NCI-H748 (cell line): ENCODE measurements around the gene OCA2.
"Not testable (repeated sequence)": the region's sequence is repeated elsewhere in the genome, so short reads cannot be mapped to it uniquely, and the experiment has no call there.

ENCODE experiments used
- DNase-seq: peaks from one replicate; lab custom pipeline; 2025; ENCODE audit not compliant: unreplicated experiment; lab: John Stamatoyannopoulos, UW

OCA2 gene

DNA sequence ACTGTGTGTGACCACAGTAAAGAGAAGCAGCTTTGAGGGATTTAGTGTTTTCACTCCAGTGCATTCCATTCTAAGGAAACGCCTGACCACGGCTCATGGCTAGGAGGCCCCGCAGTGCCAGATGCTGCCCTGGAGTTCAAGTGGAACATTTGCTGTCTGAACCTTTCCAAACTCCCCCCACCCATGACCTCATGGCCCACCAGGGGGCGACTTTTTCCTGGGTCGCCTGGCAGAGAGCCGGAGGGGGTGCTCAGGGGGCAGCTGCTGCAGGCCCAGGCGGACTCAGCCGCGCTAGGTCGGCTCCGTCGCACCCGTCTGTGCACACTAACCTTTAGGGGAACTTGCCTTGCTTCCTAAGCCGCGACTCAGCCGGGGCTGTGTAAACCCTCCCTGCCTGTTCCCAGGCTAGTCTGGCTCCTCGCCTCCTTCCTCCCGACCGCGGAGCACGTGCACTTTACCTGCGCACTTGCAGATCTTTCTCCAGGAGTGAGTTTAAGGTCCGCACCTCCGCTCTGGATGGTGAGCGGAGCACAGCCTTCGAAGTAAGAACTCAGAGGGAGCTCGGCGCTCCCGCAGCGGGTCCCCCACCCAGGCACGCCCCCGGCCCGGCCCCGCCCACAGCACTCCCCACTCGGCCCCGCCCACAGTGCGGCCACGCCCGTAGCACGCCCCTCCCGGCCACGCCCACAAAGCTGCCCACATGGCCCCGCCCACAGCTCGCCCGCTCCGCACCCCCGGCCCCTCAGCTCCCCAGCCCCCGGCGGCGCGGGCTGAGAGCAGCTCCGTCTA, at the start of gene OCA2:
OCA2 (minus strand) TSS at position 550 of the 789 bp plus-strand sequence. CDS start 17,441 bp downstream, outside the sequence.
- DNase-seq: peak; percentile 74

- DNase-seq: no peak
Observed at GRCh38 chr15:28147801-28148200, 48.7 kb upstream of the OCA2 start.

- not testable (repeated sequence) for DNase-seq
Observed at GRCh38 chr15:28145419-28145818, 46.3 kb upstream of the OCA2 start.

DNA sequence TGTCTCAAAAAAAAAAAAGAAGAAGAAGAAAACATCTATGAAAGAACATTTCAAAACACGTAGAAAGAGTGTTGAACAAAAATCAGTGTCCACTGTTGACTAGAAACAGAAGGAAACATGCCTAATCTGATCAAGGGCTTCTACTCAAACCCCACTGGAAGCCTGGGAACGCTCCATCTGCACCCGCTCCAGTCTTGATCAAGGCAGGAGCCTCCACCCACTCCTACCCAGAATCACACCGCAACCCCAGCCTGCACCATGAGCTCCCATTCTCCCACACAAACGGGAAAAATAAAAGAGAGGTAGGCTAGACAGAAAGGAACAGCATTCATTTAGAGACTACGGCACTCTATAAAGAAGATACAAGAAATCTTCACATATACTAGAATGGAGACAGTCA, 40.9 kb upstream of the OCA2 start:
- no peak for DNase-seq

GRCh38 chr15:28137408-28138039, 38.4 kb upstream of the OCA2 start:
- not testable (repeated sequence) for DNase-seq

DNA sequence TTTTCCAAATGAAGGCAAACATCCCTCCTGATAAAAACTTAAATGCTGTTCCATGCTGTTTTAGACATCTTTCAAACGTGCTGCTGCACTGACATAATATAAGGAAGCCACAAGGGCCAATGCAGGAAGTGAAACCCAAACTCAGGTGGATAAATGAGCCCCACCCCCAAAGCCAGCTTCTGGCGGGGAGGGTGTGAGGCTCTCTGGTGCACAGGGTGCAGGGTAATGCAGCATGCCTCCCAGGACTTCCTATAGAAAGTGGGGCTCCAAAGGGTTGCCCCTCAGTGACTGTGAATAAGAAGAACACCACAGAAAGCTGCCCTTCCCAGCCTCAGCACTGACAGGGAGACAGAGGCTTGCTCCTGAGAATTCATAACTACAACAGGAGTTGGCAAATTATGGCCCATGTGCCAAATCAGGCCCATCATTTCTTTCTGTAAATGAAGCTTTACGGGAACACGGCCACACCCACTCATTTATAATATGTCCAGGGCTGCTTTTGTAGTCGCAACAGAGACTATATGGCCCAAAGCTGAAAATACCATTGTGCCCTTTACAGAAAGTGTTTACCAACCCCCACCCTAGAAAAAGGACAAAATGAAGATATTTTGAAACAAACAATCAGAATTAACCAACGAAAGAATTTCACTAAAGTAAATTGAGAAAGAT, 37.3 kb upstream of the OCA2 start:
- peak; percentile 14 for DNase-seq

- no peak for DNase-seq
Observed at GRCh38 chr15:28133281-28133680, 34.2 kb upstream of the OCA2 start.

DNA sequence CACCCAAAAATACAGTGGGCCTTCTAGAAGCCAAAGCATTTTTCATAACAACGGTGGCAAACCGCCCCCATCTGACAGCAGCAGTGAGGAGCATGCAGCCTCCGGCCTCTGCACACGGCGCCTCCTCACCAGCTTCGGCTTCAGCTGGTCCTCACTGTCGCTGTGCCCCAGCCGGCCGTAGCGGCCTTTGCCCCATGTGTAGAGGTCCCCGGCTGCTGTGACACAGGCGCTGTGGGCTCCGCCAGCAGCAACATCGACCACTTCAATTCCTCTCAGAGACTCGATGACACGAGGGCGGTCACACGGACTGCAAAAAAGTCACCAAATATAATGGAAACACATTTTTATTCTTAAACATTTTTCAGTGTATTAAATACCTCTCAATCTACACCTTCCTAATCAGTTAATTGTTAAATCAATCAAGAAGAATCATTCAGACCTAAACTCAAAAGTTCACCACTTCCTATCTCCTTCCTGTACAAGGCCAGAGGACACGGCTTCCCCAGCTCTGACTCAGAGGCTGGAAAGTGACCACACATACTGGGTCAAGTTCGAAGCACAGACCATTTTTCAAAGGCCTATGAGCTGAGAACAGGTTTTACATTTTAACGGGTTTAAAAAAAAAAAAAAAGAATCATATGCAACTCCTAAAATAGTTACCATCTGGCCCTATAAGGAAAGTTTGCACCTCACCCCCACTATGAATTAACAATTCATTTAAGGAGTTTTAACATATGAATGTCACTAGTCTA, 33.6 kb upstream of the OCA2 start:
- DNase-seq: no peak

DNA sequence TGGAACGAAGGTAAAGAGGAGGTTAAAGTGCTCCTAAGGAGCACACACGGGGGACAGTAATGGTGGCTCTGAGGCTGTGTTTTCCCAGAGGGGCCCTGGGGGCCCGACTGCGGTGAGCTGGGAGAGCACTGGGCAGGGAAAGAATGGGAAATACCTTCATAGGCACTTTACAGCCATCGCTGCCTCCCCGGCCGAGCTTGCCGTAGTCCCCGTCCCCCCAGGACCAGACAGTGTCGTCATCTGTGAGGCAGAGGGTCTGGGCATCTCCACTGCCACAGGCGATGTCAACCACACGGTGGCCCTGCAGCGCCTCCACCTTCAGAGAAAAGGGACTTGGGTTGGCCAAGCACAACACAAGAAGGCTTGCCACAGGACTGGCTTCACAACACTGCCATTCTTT, 32.8 kb upstream of the OCA2 start:
- DNase-seq: no peak

DNA sequence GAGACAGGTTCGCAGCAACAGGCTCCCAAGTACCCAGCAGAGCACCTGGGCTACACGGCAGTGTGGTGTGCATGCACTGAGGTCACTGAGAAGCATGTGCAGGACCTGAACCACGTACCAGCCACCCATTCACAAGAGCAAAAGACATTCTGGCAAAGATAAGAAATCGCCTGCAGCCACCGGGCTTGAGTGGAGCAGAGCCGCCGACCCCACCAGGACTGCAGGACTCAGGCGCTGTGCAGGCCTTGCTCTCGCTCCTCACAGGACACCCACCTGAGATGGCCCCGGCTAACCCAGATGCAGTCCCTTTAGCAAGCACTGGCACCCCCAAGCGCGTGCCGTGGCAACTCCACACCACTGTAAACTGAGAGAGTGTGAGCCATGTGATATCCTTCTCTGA, 32.3 kb upstream of the OCA2 start:
- DNase-seq: no peak

- DNase-seq: no peak
Observed at GRCh38 chr15:28130651-28131050, 31.5 kb upstream of the OCA2 start.

DNA sequence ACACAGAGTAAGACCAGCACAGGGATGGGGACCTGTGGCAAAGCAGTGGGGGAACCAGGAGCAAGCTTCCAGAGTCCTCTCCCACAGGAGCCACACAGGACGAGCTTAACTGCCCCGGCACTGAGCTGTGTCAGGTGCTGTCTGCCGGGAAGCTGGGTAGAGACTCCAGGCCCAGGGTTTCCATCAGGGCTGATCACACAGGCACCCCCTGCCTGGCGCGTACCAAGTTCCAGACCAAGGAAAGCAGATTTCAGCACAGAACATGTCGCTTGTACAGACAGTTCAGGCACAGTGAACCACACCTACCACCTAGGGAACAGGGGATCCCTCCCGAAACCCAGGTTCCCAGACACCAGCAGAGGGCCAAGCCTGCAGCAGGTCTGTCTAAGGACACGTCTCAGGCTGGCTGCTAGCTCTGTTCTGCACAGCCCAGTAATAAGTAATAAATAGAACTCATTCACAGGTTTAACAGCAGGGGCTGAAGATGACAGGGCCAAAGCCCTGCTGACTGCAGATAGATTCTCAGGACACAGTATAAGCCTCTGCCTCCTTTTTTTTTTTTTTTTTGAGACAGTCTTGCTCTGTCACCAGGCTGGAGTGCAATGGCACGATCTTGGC, 30.2 kb upstream of the OCA2 start:
- no peak for DNase-seq

GRCh38 chr15:28128031-28128430, 28.9 kb upstream of the OCA2 start:
- no peak for DNase-seq

GRCh38 chr15:28127036-28127435, 27.9 kb upstream of the OCA2 start:
- no peak for DNase-seq

DNA sequence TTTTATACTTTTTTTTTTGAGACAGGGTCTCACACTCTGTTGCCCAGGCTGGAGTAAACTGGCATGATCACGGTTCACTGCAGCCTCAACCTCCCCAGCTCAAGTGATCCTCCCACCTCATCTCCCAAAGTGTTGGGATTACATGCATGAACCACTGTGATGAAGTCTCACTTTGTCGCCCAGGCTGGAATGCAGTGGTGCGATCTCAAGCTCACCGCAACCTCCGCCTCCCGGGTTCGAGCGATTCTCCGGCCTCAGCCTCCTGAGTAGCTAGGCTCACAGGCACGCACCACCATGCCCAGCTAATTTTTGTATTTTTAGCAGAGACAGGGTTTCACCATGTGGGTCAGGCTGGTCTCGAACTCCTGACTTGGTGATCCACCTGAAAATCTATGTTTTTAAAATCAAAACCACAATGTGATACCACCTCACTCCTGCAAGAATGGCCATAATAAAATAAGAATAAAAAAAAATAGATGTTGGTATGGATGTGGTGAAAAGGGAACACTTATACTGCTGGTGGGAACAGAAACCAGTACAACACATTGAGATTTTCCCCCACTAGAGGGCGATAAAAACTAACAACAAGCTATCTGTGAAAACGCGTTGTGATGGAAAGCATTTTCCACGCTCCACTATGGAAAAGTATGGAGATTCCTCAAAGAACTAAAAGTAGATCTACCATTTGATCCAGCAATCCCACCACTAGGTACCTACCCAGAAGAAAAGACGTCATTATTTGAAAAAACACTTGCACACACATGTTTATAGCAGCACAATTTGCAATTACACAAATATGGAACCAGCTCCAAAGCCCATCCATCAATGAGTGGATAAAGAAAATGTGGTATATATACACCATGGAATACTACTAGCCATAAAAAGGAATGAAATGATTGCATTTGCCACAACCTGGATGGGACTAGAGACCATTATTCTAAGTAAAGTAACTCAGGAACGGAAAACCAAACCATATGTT, 26.8 kb upstream of the OCA2 start:
- DNase-seq: peak; percentile 49

GRCh38 chr15:28124841-28125240, 25.7 kb upstream of the OCA2 start:
- no peak for DNase-seq

DNA sequence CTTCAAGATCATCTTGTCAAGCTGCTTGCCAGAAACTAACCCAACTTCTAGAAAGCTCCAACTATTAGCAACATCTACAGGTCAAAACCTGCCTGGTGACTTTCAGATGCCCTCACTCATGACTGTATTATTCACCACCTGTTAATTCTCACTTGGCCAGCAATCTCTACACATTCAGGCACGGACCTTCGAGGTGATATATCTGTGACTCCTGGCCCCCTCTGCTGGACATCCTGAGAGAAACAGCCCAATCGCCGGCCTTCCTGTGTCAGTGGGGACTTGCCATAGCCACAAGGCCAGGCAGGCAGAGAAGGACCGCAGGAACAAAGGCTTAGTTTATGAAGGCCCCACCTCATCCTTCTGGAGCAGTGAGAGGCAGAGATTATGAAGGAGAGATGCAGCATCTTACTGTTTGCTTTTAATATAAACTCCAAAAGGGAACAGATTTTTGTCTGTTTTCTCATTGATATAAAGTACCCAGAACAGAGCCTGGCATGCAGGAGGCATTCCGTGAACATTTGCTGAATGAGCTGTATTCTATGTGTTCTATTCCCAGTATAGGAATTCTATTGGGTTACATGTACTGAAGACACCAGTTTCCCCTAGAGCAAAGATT, 24.4 kb upstream of the OCA2 start:
- peak; percentile 52 for DNase-seq

DNA sequence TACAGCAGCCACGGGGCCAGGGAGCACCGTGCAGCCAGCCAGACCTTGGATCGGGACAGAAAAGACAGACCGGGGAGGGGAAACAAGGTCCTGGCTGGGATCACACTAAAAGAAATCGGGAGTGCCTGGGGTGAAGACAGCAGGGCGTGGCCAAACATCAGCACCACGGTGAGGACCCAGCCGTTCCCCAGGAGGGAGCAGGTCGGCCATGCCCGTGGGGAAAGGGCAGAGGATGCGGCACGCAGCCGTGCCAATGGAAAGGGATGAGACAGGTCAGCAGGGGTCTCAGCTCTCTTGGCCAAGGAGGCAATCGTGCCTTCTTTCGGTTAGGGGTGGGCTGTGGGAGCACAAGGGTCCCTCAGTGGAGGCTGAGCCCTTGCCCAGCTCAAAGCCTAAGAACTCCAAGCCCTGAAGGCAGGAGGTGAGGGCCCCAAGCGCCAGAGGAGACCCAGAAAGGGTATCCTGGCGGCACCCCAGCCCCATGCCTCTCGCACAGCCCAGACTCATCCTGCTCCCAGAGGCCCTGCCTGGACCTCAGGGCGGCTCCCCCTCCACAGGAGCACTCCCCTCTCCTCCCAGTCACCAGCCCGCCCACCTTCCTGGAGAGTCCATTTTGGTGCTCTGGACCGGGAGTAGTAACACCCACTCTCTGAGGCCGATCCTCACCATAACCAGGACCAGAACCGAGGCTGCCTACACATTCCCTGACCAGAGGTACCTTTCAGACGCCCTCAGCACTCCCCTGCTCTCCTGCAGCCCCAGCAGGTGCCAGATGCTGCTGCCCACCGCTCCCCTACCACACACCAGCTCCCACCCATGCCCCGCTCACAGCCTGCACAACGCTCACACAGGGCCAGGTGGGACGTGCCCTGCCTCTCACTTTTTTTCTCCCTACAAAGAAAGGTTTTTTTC, 23.2 kb upstream of the OCA2 start:
- no peak for DNase-seq
